D721Med (cell line): ENCODE results near the gene SUSD3.

Experiments used
- DNase-seq: peaks from one replicate; pipeline ENCODE4 v3.0.0; 2011; ENCODE audit warnings: low spot score; ENCODE audit not compliant: insufficient read length
- FAIRE-seq: peaks from 2 replicates; lab custom pipeline; 2011; peaks lifted over from hg19 to GRCh38; lab: Jason Lieb, UNC
- CTCF ChIP-seq: IDR thresholded peaks from 2 replicates; pipeline ENCODE4 v1.5.1; 2012; ENCODE audit warnings: mild to moderate bottlenecking, control low read depth; ENCODE audit not compliant: insufficient read depth; ENCODE audit errors: missing control alignments

SUSD3 gene

GRCh38 chr9:93129286-93129685 lies 70.8 kb downstream of the SUSD3 start:
- no peak for DNase-seq
- no peak for FAIRE-seq
- no peak for TF ChIP-seq CTCF

- FAIRE-seq = no peak
- no peak for TF ChIP-seq CTCF
- no peak for DNase-seq
Measured at GRCh38 chr9:93129691-93130500, 71.4 kb downstream of the SUSD3 start.

GRCh38 chr9:93130861-93131481 lies 72.5 kb downstream of the SUSD3 start:
- DNase-seq = no peak
- FAIRE-seq = no peak

GRCh38 chr9:93131599-93132286 lies 73.2 kb downstream of the SUSD3 start:
- DNase-seq = no peak
- TF ChIP-seq CTCF = no peak
- FAIRE-seq = no peak

More at GRCh38 chr9:93130861-93131481, 72.5 kb downstream of the SUSD3 start:
- TF ChIP-seq CTCF = no peak

GRCh38 chr9:93132287-93132927 lies 73.9 kb downstream of the SUSD3 start:
- TF ChIP-seq CTCF = no peak
- no peak for DNase-seq

GRCh38 chr9:93132946-93133680 lies 74.6 kb downstream of the SUSD3 start:
- DNase-seq = no peak
- no peak for TF ChIP-seq CTCF
- no peak for FAIRE-seq

More at GRCh38 chr9:93132287-93132927, 73.9 kb downstream of the SUSD3 start:
- no peak for FAIRE-seq
